SK-N-SH (cell line): ENCODE data around the gene JAG2.

Source experiments
- CTCF ChIP-seq: fragments of 200-600 bp; sonication (generic); IDR thresholded peaks from 2 replicates; pipeline ENCODE4 v1.6.1; 2017; ENCODE audit warnings: antibody characterized with exemption, mild to moderate bottlenecking, moderate library complexity
- EP300 ChIP-seq, 2 experiments: IDR thresholded peaks; 2 replicates each; pipeline versions ENCODE4 v1.4.0 to v1.6.1; 2012; ENCODE audit warnings: borderline replicate concordance in 1 of 2, low read depth in 1 of 2, low read length in 1 of 2
- MEF2A ChIP-seq: IDR thresholded peaks from 2 replicates; pipeline ENCODE4 v1.4.0; 2012; ENCODE audit warnings: low read depth, borderline replicate concordance
- NRF1 ChIP-seq: IDR thresholded peaks from 2 replicates; pipeline ENCODE4 v1.6.1; 2012; ENCODE audit warnings: low read depth, mild to moderate bottlenecking, low read length
- RAD21 ChIP-seq: IDR thresholded peaks from 2 replicates; pipeline ENCODE4 v1.6.1; 2012; ENCODE audit warnings: mild to moderate bottlenecking, low read length
- RFX5 ChIP-seq: IDR thresholded peaks from 2 replicates; pipeline ENCODE4 v1.6.1; 2012; ENCODE audit warnings: mild to moderate bottlenecking, improper control_type of control experiment, low read length
- RXRA ChIP-seq: IDR thresholded peaks from 2 replicates; pipeline ENCODE4 v1.4.0; 2012; ENCODE audit warnings: low read depth, mild to moderate bottlenecking, borderline replicate concordance
- SMC3 ChIP-seq: IDR thresholded peaks from 2 replicates; pipeline ENCODE4 v1.6.1; 2012; ENCODE audit warnings: low read depth, low read length, improper control_type of control experiment
- TAF1 ChIP-seq: IDR thresholded peaks from 2 replicates; pipeline ENCODE4 v1.6.1; 2012; ENCODE audit warnings: low read depth, mild to moderate bottlenecking, low read length, moderate library complexity, borderline replicate concordance
- USF1 ChIP-seq: IDR thresholded peaks from 2 replicates; pipeline ENCODE4 v1.4.0; 2012; ENCODE audit warnings: low read depth, borderline replicate concordance

GRCh38 chr14:105150026-105150367 is 18.6 kb downstream of the JAG2 start:
- TF ChIP-seq RAD21 (no peak), CTCF (no peak), RXRA (no peak), USF1 (no peak), MEF2A (no peak), NRF1 (no peak), TAF1 (no peak), RFX5 (no peak), EP300 (IDR thresholded peaks at IDR 0.05; ENCODE audit: borderline replicate concordance in 1 of 2, low read depth in 1 of 2, low read length in 1 of 2) (no peak), SMC3 (no peak)
